GM19463 (cell line): ENCODE measurements around the gene TMEM182.
A peak's percentile ranks its signal among the peaks of the same experiment; 100 is the strongest.

Experiments
- ATAC-seq: cut with Tn5 transposase; IDR thresholded peaks from one replicate; pipeline ENCODE4 v1.9.1; 2021; ENCODE audit warnings: mild to moderate bottlenecking, moderate library complexity; ENCODE audit not compliant: unreplicated experiment

TMEM182 gene

GRCh38 chr2:102761763-102762162, at the start of gene TMEM182:
TSS of gene TMEM182 (plus strand) at chr2:102762031. CDS start at chr2:102762218, 187 bp downstream.
- no peak for ATAC-seq

- no peak for ATAC-seq
Observed at GRCh38 chr2:102717308-102718018, 44.4 kb upstream of the TMEM182 start.

GRCh38 chr2:102718387-102719316, 43.2 kb upstream of the TMEM182 start:
- no peak for ATAC-seq

- no peak for ATAC-seq
Observed at GRCh38 chr2:102724016-102724490, 37.8 kb upstream of the TMEM182 start.

GRCh38 chr2:102724553-102724952, 37.3 kb upstream of the TMEM182 start:
- ATAC-seq, result no peak

- ATAC-seq, result no peak
Observed at GRCh38 chr2:102726128-102727087, 35.4 kb upstream of the TMEM182 start.

GRCh38 chr2:102735416-102736109, 26.3 kb upstream of the TMEM182 start:
- ATAC-seq, result no peak

GRCh38 chr2:102736110-102736409, 25.8 kb upstream of the TMEM182 start:
- peak; percentile 14 for ATAC-seq

- ATAC-seq, result peak; percentile 91
Observed at GRCh38 chr2:102736410-102737409, 25.1 kb upstream of the TMEM182 start.

GRCh38 chr2:102737431-102737830, 24.4 kb upstream of the TMEM182 start:
- peak; percentile 48 for ATAC-seq

- no peak for ATAC-seq
Observed at GRCh38 chr2:102743259-102743658, 18.6 kb upstream of the TMEM182 start.

- ATAC-seq, result no peak
Observed at GRCh38 chr2:102748107-102748506, 13.7 kb upstream of the TMEM182 start.

GRCh38 chr2:102749938-102750337, 11.9 kb upstream of the TMEM182 start:
- ATAC-seq, result peak; percentile 65

- no peak for ATAC-seq
Observed at GRCh38 chr2:102753563-102754159, 8.2 kb upstream of the TMEM182 start.

GRCh38 chr2:102754456-102755145, 7.2 kb upstream of the TMEM182 start:
- no peak for ATAC-seq

GRCh38 chr2:102755284-102755683, 6.5 kb upstream of the TMEM182 start:
- ATAC-seq, result no peak

GRCh38 chr2:102758439-102758838, 3.4 kb upstream of the TMEM182 start:
- ATAC-seq, result no peak

- no peak for ATAC-seq
Observed at GRCh38 chr2:102764083-102764482, 2.3 kb downstream of the TMEM182 start.
